ENCODE results near the gene LIPC. TPM values are rescaled to one million over a fixed set of nuclear protein-coding genes. Genes with fewer than 3 reads are reported as not detected.

Gene LIPC
- polyA plus RNA-seq, 3 donors: 0.37 TPM; not detected in 2

GRCh38 chr15:58558777-58559176 lies 127.0 kb downstream of the LIPC start:
- Histone ChIP-seq H3K4me2 (replicated peaks; ENCODE audit: extremely low read depth, low read length, poor library complexity, severe bottlenecking) (no peak overlapping the region), H3K79me2 (ENCODE audit: insufficient read depth, low read length) (no peaks in the 10 kb centered on the region), H2AFZ (ENCODE audit: insufficient read depth, low read depth, low read length, poor library complexity, severe bottlenecking) (no peak overlapping the region), H3K9me3 (replicated peaks in 1 of 2; ENCODE audit: control insufficient read depth in 1 of 2, insufficient read depth in 1 of 2, low read length in 2 of 2) (no peaks in the 10 kb centered on the region), H3K36me3 (replicated peaks in 1 of 2; ENCODE audit: control insufficient read depth in 1 of 2, insufficient read depth in 2 of 2, low read length in 2 of 2) (no peaks in the 10 kb centered on the region), H3K4me1 (ENCODE audit: control insufficient read depth in 1 of 2, insufficient read depth in 2 of 2, low read length in 2 of 2) (peaks cover 5 to 24% of the 10 kb centered on the region in 2 donors), H3K27me3 (ENCODE audit: control insufficient read depth in 2 of 2, insufficient read depth in 2 of 2, low read length in 2 of 2) (no peaks in the 10 kb centered on the region), H3K9ac (ENCODE audit: insufficient read depth, low read length, poor library complexity, severe bottlenecking) (no peak overlapping the region), H3K4me3 (replicated peaks in 1 of 3; ENCODE audit: low read depth in 2 of 3, low read length in 3 of 3) (no peak overlapping the region), H3K27ac (ENCODE audit: low read depth in 1 of 2, low read length in 2 of 2) (no peak overlapping the region), H4K20me1 (ENCODE audit: insufficient read depth, low read length) (no peaks in the 10 kb centered on the region)
- H3K27me3 Mint-ChIP-seq (ENCODE audit: low read depth in 3 of 3): peaks cover 0 to 4% (median 2%) of the 10 kb centered on the region in 3 donors
- no peak for DNase-seq
- intact Hi-C loops (cut with micrococcal nuclease): no loop called here
- H3K4me3 Mint-ChIP-seq: no peak overlapping the region
- H3K36me3 Mint-ChIP-seq: no peaks in the 10 kb centered on the region
- no CpG with 5 or more reads among the region's 1 CpG for WGBS (ENCODE audit: insufficient coverage)
- H3K9me3 Mint-ChIP-seq: peaks cover 0 to 2% (median 0%) of the 10 kb centered on the region in 7 donors
- peak overlapping the region in 1 of 7 donors; percentile 32 for H3K27ac Mint-ChIP-seq
- TF ChIP-seq CTCF (IDR thresholded peaks at IDR 0.05): no peak
- peaks cover 4% of the 10 kb centered on the region for H3K4me1 Mint-ChIP-seq

GRCh38 chr15:58559904-58560588 lies 128.3 kb downstream of the LIPC start:
- no peak overlapping the region for H3K27ac Mint-ChIP-seq
- Histone ChIP-seq H3K79me2 (ENCODE audit: insufficient read depth, low read length) (no peaks in the 10 kb centered on the region), H3K9ac (ENCODE audit: insufficient read depth, low read length, poor library complexity, severe bottlenecking) (no peak overlapping the region), H3K36me3 (replicated peaks in 1 of 2; ENCODE audit: control insufficient read depth in 1 of 2, insufficient read depth in 2 of 2, low read length in 2 of 2) (no peaks in the 10 kb centered on the region), H3K27me3 (ENCODE audit: control insufficient read depth in 2 of 2, insufficient read depth in 2 of 2, low read length in 2 of 2) (no peaks in the 10 kb centered on the region), H3K4me2 (replicated peaks; ENCODE audit: extremely low read depth, low read length, poor library complexity, severe bottlenecking) (no peak overlapping the region), H3K9me3 (replicated peaks in 1 of 2; ENCODE audit: control insufficient read depth in 1 of 2, insufficient read depth in 1 of 2, low read length in 2 of 2) (no peaks in the 10 kb centered on the region), H3K4me3 (replicated peaks in 1 of 3; ENCODE audit: low read depth in 2 of 3, low read length in 3 of 3) (no peak overlapping the region), H3K27ac (ENCODE audit: low read depth in 1 of 2, low read length in 2 of 2) (no peak overlapping the region), H3K4me1 (ENCODE audit: control insufficient read depth in 1 of 2, insufficient read depth in 2 of 2, low read length in 2 of 2) (peaks cover under 1 to 18% of the 10 kb centered on the region in 2 donors), H2AFZ (ENCODE audit: insufficient read depth, low read depth, low read length, poor library complexity, severe bottlenecking) (no peak overlapping the region), H4K20me1 (ENCODE audit: insufficient read depth, low read length) (no peaks in the 10 kb centered on the region)
- TF ChIP-seq CTCF (IDR thresholded peaks at IDR 0.05): no peak
- intact Hi-C loops (cut with micrococcal nuclease): no loop called here
- no CpG with 5 or more reads among the region's 6 CpGs for WGBS (ENCODE audit: insufficient coverage)
- H3K4me1 Mint-ChIP-seq: peaks cover 2% of the 10 kb centered on the region
- no peak for DNase-seq
- H3K27me3 Mint-ChIP-seq (ENCODE audit: low read depth in 3 of 3): peaks cover 0 to 4% (median 1%) of the 10 kb centered on the region in 3 donors
- H3K4me3 Mint-ChIP-seq: no peak overlapping the region
- H3K36me3 Mint-ChIP-seq: no peaks in the 10 kb centered on the region
- peaks cover 0 to 2% (median 0%) of the 10 kb centered on the region in 7 donors for H3K9me3 Mint-ChIP-seq

All from CD14-positive monocyte (primary cell).